Endothelial cell of umbilical vein (primary cell): Measurements from ENCODE around the gene UQCR10. TPM values are rescaled to one million over a fixed set of nuclear protein-coding genes. Genes with fewer than 3 reads are reported as not detected.

Source experiments
- BruUV-seq: library from RNA; stranded (reverse); fragments of 400-500 nt; replicated peaks from 2 replicates; lab custom pipeline; 2021; lab: Mats Ljungman, UMichigan
- CTCF ChIA-PET: fragments of 300-600, 350-600 bp; sonication (Branson Sonifier 250); formaldehyde crosslinking; loops from one replicate; lab custom pipeline; 2021; ENCODE audit warnings: antibody characterized with exemption, inconsistent platforms; lab: Charles Lee
- POLR2A ChIA-PET: fragments of 300-600, 350-600 bp; sonication (Branson Sonifier 250); formaldehyde crosslinking; loops from one replicate; lab custom pipeline; 2021; ENCODE audit warnings: antibody characterized with exemption, inconsistent platforms; lab: Charles Lee
- DNase-seq: peaks from one replicate; pipeline ENCODE4 v3.0.0-alpha.2; 2011; ENCODE audit warnings: low read depth, low spot score
- FAIRE-seq: peaks from 2 replicates; lab custom pipeline; 2011; peaks lifted over from hg19 to GRCh38; lab: Jason Lieb, UNC
- H2AFZ ChIP-seq: 2 replicates; pipeline ENCODE4 v1.6.0; 2012; ENCODE audit warnings: low read depth, low read length, control low read depth, inconsistent platforms
- H3K27ac ChIP-seq: 2 replicates; pipeline ENCODE4 v1.5.1; 2011; ENCODE audit warnings: low read depth, mild to moderate bottlenecking, control low read depth, low read length, moderate library complexity; ENCODE audit not compliant: insufficient read depth
- H3K27me3 ChIP-seq, 2 experiments: 2 replicates each; pipeline versions ENCODE4 v1.6.0 to v1.6.1; 2011; ENCODE audit warnings: low read length in 2 of 2, mixed read lengths in 1 of 2; ENCODE audit not compliant: control insufficient read depth in 2 of 2, insufficient read depth in 2 of 2
- H3K36me3 ChIP-seq, 2 experiments: 2 replicates in 1 of 2; 3 replicates in 1 of 2; pipeline ENCODE4 v1.5.1; 2011; ENCODE audit warnings: low read length in 2 of 2, mild to moderate bottlenecking in 1 of 2, moderate library complexity in 1 of 2; ENCODE audit not compliant: control insufficient read depth in 2 of 2, insufficient read depth in 2 of 2; ENCODE audit errors: extremely low read depth in 1 of 2
- H3K4me1 ChIP-seq: 3 replicates; pipeline ENCODE4 v1.5.1; 2011; ENCODE audit warnings: mild to moderate bottlenecking, low read length; ENCODE audit not compliant: control insufficient read depth, insufficient read depth; ENCODE audit errors: extremely low read depth
- H3K4me2 ChIP-seq: 2 replicates; pipeline ENCODE4 v1.6.1; 2011; ENCODE audit warnings: low read length, control low read depth, mixed read lengths; ENCODE audit not compliant: insufficient read depth
- H3K4me3 ChIP-seq, 3 experiments: fragments of 200-600 bp in 1 of 3; sonication (generic), shearing (Covaris generic) in 1 of 3; replicated peaks in 1 of 3; 2 replicates each; pipeline ENCODE4 v1.5.1; 2011 to 2016; ENCODE audit warnings: control low read depth in 3 of 3, low read length in 3 of 3, mild to moderate bottlenecking in 2 of 3, inconsistent platforms in 1 of 3, low read depth in 1 of 3, moderate library complexity in 1 of 3; ENCODE audit not compliant: insufficient read depth in 1 of 3
- H3K79me2 ChIP-seq: 2 replicates; pipeline ENCODE4 v1.6.0; 2012; ENCODE audit warnings: low read length, inconsistent platforms; ENCODE audit not compliant: control insufficient read depth, insufficient read depth
- H3K9ac ChIP-seq: replicated peaks from 2 replicates; pipeline ENCODE3; 2011; ENCODE audit warnings: low read length, control low read depth; ENCODE audit not compliant: insufficient read depth; ENCODE audit errors: extremely low read depth
- H3K9me1 ChIP-seq: replicated peaks from 3 replicates; pipeline ENCODE4 v1.6.0; 2011; ENCODE audit warnings: mild to moderate bottlenecking, low read length; ENCODE audit not compliant: control insufficient read depth, insufficient read depth; ENCODE audit errors: extremely low read depth
- H3K9me3 ChIP-seq: replicated peaks from 2 replicates; pipeline ENCODE4 v1.5.1; 2012; ENCODE audit warnings: low read length, inconsistent platforms; ENCODE audit not compliant: control insufficient read depth, insufficient read depth
- H4K20me1 ChIP-seq: replicated peaks from 2 replicates; pipeline ENCODE3; 2011; ENCODE audit warnings: mild to moderate bottlenecking, low read length; ENCODE audit not compliant: control insufficient read depth, insufficient read depth; ENCODE audit errors: extremely low read depth
- CTCF ChIP-seq, 2 donors: IDR thresholded peaks; 1 replicate in 1 of 2; 2 replicates in 1 of 2; pipeline ENCODE4 v1.5.1; 2011; ENCODE audit warnings: low read length in 2 of 2, mild to moderate bottlenecking in 2 of 2, moderate library complexity in 2 of 2, control low read depth in 1 of 2, inconsistent platforms in 1 of 2, low read depth in 1 of 2; ENCODE audit not compliant: insufficient read depth in 1 of 2; ENCODE audit errors: extremely low read depth in 1 of 2
- EZH2 ChIP-seq: IDR thresholded peaks from 2 replicates; pipeline ENCODE4 v1.6.1; 2012; ENCODE audit warnings: borderline replicate concordance, low read depth, mild to moderate bottlenecking, moderate library complexity, low read length, inconsistent platforms; ENCODE audit not compliant: severe bottlenecking
- FOS ChIP-seq: IDR thresholded peaks from 2 replicates; pipeline ENCODE4 v1.6.1; 2011; ENCODE audit warnings: mild to moderate bottlenecking, low read length, moderate library complexity, borderline replicate concordance; ENCODE audit not compliant: insufficient read depth
- GATA2 ChIP-seq: IDR thresholded peaks from 2 replicates; pipeline ENCODE4 v1.7.0; 2011; ENCODE audit warnings: low read depth, mild to moderate bottlenecking, moderate library complexity, mixed read lengths, low read length; ENCODE audit not compliant: insufficient read length, insufficient read depth
- JUN ChIP-seq: IDR thresholded peaks from 2 replicates; pipeline ENCODE4 v1.6.1; 2011; ENCODE audit warnings: borderline replicate concordance, low read depth; ENCODE audit not compliant: insufficient read length, insufficient read depth
- MAX ChIP-seq: IDR thresholded peaks from 2 replicates; pipeline ENCODE4 v1.6.1; 2011; ENCODE audit not compliant: insufficient read depth, insufficient read length
- MYC ChIP-seq: IDR thresholded peaks from one replicate; pipeline ENCODE4 v1.6.1; 2011; ENCODE audit warnings: mild to moderate bottlenecking, low read depth, low read length
- POLR2A ChIP-seq: IDR thresholded peaks from 2 replicates; pipeline ENCODE4 v1.6.1; 2012; ENCODE audit warnings: low read depth, mild to moderate bottlenecking, control low read depth, low read length
- POLR2AphosphoS5 ChIP-seq: IDR thresholded peaks from 2 replicates; pipeline ENCODE4 v1.6.1; 2012; ENCODE audit warnings: low read depth, mild to moderate bottlenecking, control low read depth, low read length, moderate library complexity; ENCODE audit not compliant: insufficient read depth
- dilution Hi-C: fragments of 300-500 bp; cut with MboI; formaldehyde crosslinking; loops from one replicate; pipeline ENCODE4 v1.15.0; 2019; ENCODE audit warnings: low sequenced_read_pairs; ENCODE audit not compliant: extremely low pct_ligation_motif_present
- intact Hi-C: fragments of 100-400 bp; cut with micrococcal nuclease; formaldehyde crosslinking; loops from one replicate; pipeline ENCODE4 v1.10.0; 2022
- polyA plus RNA-seq, 4 experiments: library from polyadenylated mRNA; depleted of rRNA in 3 of 4; stranded (reverse) in 3 of 4; unstranded in 1 of 4; fragments of >200 nt; gene quantifications; 2 replicates each; pipeline versions ENCODE4 v1.2.1 to v1.2.3, GENCODE V29; 2011 to 2012; ENCODE audit warnings: missing spikeins in 1 of 4
- total RNA-seq: library from RNA; stranded (reverse); gene quantifications from 2 replicates; pipeline ENCODE4 v1.2.3, GENCODE V29; 2021

Gene UQCR10
- total and polyA plus RNA-seq, 2 donors (not counting 3 experiments of a cell fraction or from before 2014, with no cell fraction given): 96.6 to 196 TPM

DNA sequence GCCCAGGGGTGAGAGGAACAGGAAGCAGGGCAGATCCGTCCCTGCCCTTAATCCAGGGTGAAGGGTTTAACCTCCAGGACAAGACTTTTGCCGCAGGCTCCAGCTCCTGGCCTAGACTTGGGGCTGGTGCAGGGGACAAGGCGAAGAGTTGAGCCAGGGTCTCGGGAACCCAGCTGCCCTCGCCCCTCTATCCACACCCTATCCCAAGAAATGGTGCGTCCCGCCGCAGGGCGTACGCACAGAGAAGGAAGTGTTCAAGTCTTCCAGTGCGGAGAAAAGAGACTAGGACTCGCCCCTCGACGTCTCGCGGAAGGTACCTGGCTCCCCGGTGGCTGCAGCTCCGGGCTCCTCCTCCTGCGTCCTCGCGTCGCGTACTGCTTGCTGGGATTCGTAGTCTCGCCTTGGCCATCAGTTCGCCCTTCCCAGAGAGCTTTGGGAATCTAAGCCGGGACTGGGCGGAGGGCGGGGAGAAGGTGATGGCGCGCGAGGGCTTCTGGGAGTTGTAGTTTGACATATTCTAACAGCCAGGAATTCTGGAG lies 468 bp upstream of the UQCR10 start, which contains the start of gene ZMAT5:
ZMAT5 (minus strand) TSS at position 376 of the 539 bp plus-strand sequence. CDS start 18,463 bp downstream, outside the sequence.
- intact Hi-C loops (loop anchor here (1.0 to 2.0 kb wide), 3 partner anchors 116 to 430 kb away; partner anchors contain the start of gene MTMR3), dilution Hi-C loops (no loop called here)
- peaks cover 0 to 4% of the 10 kb centered on the region in 2 experiments for H3K36me3 ChIP-seq
- H3K27ac ChIP-seq: peak within 1 kb of the TSS; percentile 67
- FAIRE-seq: peak; percentile 96
- peak within 1 kb of the TSS; percentile 88 for H3K4me2 ChIP-seq
- CTCF ChIA-PET: interaction anchor here (0.7 to 1.8 kb wide), 6 partner anchors 9 to 322 kb away, joined by 3 to 10 read pairs (median 4); no protein-coding TSS in a partner anchor
- no peaks in the 10 kb centered on the region for H3K27me3 ChIP-seq
- peaks cover 12% of the 10 kb centered on the region for H3K4me1 ChIP-seq
- H4K20me1 ChIP-seq: no peaks in the 10 kb centered on the region
- peak within 1 kb of the TSS; percentile 78 for H3K9ac ChIP-seq
- no peak for TF ChIP-seq CTCF (IDR thresholded peaks at IDR 0.05; ENCODE audit: extremely low read depth in 1 of 2, insufficient read depth in 1 of 2, low read depth in 1 of 2, low read length in 2 of 2)
- TF ChIP-seq JUN: no peak
- TF ChIP-seq FOS: no peak
- no peak for TF ChIP-seq EZH2
- TF ChIP-seq POLR2A: peak; percentile 27
- TF ChIP-seq MYC: no peak
- peak; percentile 45 for TF ChIP-seq POLR2AphosphoS5
- TF ChIP-seq MAX: no peak
- TF ChIP-seq GATA2: no peak
- H3K9me1 ChIP-seq: no peaks in the 10 kb centered on the region
- no peaks in the 10 kb centered on the region for H3K9me3 ChIP-seq
- H2AFZ ChIP-seq: peak within 1 kb of the TSS; percentile 74
- H3K79me2 ChIP-seq: peaks cover 15% of the 10 kb centered on the region
- TSS peak; percentile 51 for BruUV-seq
- peak within 1 kb of the TSS; percentile 44 to 98 (median 81) for H3K4me3 ChIP-seq
- POLR2A ChIA-PET: interaction anchor here (0.6 to 1.0 kb wide), 4 partner anchors 9 to 182 kb away, joined by 3 to 6 read pairs (median 3); no protein-coding TSS in a partner anchor
- DNase-seq: peak; percentile 96
